Lower leg skin (tissue), 3 donors: ENCODE results near the gene SOHLH1.

Experiments
- POLR2A ChIP-seq, 2 donors: fragments of 450-650 bp; IDR thresholded peaks; one replicate each; pipeline ENCODE4 v1.6.1; 2016 to 2017; ENCODE audit warnings: antibody characterized with exemption in 2 of 2, mild to moderate bottlenecking in 1 of 2, moderate library complexity in 1 of 2
- TF ChIP-seq, protein P1 (sequence below), 3 donors: fragments of 450-650 bp; IDR thresholded peaks; one replicate each; pipeline ENCODE4 v1.5.1; 2016; ENCODE audit warnings: antibody characterized with exemption in 3 of 3, mild to moderate bottlenecking in 3 of 3, moderate library complexity in 2 of 3

GRCh38 chr9:135664266-135664665 is 35.0 kb downstream of the SOHLH1 start:
- TF ChIP-seq, protein P1, sequence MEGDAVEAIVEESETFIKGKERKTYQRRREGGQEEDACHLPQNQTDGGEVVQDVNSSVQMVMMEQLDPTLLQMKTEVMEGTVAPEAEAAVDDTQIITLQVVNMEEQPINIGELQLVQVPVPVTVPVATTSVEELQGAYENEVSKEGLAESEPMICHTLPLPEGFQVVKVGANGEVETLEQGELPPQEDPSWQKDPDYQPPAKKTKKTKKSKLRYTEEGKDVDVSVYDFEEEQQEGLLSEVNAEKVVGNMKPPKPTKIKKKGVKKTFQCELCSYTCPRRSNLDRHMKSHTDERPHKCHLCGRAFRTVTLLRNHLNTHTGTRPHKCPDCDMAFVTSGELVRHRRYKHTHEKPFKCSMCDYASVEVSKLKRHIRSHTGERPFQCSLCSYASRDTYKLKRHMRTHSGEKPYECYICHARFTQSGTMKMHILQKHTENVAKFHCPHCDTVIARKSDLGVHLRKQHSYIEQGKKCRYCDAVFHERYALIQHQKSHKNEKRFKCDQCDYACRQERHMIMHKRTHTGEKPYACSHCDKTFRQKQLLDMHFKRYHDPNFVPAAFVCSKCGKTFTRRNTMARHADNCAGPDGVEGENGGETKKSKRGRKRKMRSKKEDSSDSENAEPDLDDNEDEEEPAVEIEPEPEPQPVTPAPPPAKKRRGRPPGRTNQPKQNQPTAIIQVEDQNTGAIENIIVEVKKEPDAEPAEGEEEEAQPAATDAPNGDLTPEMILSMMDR (IDR thresholded peaks at IDR 0.05) = no peak
- no peak for TF ChIP-seq POLR2A (IDR thresholded peaks at IDR 0.05)
